ENCODE results near the gene WASHC4. TPM values are rescaled to one million over a fixed set of nuclear protein-coding genes. Genes with fewer than 3 reads are reported as not detected.
A peak's percentile ranks its signal among the peaks of the same experiment; 100 is the strongest.

WASHC4 gene
- total and polyA plus RNA-seq, 2 experiments from 2014 or later: 18.5 to 24.1 TPM

- no peaks in the 10 kb centered on the region for H3K4me1 ChIP-seq (ENCODE audit: low read depth)
- H3K9me3 ChIP-seq (ENCODE audit: low read depth): no peaks in the 10 kb centered on the region
- no peak overlapping the region for H3K4me3 ChIP-seq
- H3K27me3 ChIP-seq: no peaks in the 10 kb centered on the region
- H3K27ac ChIP-seq: no peak overlapping the region
- H3K36me3 ChIP-seq: peaks cover 16% of the 10 kb centered on the region
- no peak for DNase-seq (ENCODE audit: low read depth in 1 of 2, low spot score in 1 of 2)
- TF ChIP-seq CTCF (IDR thresholded peaks at IDR 0.05; ENCODE audit: low read depth, low read length): no peak
Measured at GRCh38 chr12:105204127-105204526, 96.6 kb downstream of the WASHC4 start.

- TF ChIP-seq CTCF (IDR thresholded peaks at IDR 0.05; ENCODE audit: low read depth, low read length): no peak
- peak in 1 of 2 donors; percentile 43 for DNase-seq (ENCODE audit: low read depth in 1 of 2, low spot score in 1 of 2)
- Histone ChIP-seq H3K9me3 (ENCODE audit: low read depth) (no peaks in the 10 kb centered on the region), H3K27me3 (no peaks in the 10 kb centered on the region), H3K36me3 (peaks cover 16% of the 10 kb centered on the region), H3K4me1 (ENCODE audit: low read depth) (no peaks in the 10 kb centered on the region), H3K27ac (no peak overlapping the region), H3K4me3 (no peak overlapping the region)
Measured at GRCh38 chr12:105204916-105205315, 97.4 kb downstream of the WASHC4 start.

DNA sequence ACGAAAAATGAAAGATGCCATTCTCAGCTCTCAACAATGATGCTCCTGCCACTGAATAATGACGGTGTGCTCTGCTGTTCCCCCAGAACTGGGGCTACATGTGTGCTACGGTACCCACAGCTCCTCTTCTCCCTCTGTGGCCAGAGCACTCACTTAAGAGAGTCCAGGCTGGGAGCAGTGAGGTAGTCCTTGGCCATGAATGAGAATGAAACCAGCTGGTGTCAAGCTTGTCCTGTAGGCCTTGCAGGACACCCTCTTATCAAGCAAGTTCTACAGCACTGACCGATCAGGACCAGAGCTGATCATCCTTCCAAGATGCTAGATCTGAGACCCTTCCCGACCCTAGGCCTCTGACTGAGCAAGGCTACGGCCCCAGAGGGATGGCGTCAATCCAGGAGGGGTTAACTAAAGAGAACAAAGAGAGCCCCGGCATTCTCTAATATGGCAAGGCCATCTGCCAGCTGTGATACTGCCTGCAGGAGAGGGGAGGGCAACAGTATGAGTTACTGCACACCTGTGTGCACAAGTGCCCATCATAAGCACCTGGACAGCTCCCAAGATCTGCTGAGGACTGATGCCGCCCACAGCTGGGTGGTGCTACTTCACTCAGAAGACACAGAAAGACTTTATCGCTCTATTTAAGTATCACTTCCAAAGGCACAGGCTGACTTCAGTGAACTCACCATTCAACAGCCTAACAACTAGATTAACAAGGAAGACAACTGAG lies 98.0 kb downstream of the WASHC4 start:
- no peaks in the 10 kb centered on the region for H3K9me3 ChIP-seq (ENCODE audit: low read depth)
- no peak for DNase-seq (ENCODE audit: low read depth in 1 of 2, low spot score in 1 of 2)
- H3K36me3 ChIP-seq: peaks cover 16% of the 10 kb centered on the region
- H3K27me3 ChIP-seq: no peaks in the 10 kb centered on the region
- no peak overlapping the region for H3K4me3 ChIP-seq
- no peak overlapping the region for H3K27ac ChIP-seq
- TF ChIP-seq CTCF (IDR thresholded peaks at IDR 0.05; ENCODE audit: low read depth, low read length): no peak
- H3K4me1 ChIP-seq (ENCODE audit: low read depth): no peaks in the 10 kb centered on the region

GRCh38 chr12:105206686-105207374 lies 99.3 kb downstream of the WASHC4 start:
- peak; percentile 17 to 31 for DNase-seq (ENCODE audit: low read depth in 1 of 2, low spot score in 1 of 2)
- H3K36me3 ChIP-seq: peaks cover 25% of the 10 kb centered on the region
- H3K9me3 ChIP-seq (ENCODE audit: low read depth): no peaks in the 10 kb centered on the region
- no peak overlapping the region for H3K27ac ChIP-seq
- no peaks in the 10 kb centered on the region for H3K4me1 ChIP-seq (ENCODE audit: low read depth)
- H3K4me3 ChIP-seq: no peak overlapping the region
- TF ChIP-seq CTCF (IDR thresholded peaks at IDR 0.05; ENCODE audit: low read depth, low read length): no peak
- no peaks in the 10 kb centered on the region for H3K27me3 ChIP-seq

DNA sequence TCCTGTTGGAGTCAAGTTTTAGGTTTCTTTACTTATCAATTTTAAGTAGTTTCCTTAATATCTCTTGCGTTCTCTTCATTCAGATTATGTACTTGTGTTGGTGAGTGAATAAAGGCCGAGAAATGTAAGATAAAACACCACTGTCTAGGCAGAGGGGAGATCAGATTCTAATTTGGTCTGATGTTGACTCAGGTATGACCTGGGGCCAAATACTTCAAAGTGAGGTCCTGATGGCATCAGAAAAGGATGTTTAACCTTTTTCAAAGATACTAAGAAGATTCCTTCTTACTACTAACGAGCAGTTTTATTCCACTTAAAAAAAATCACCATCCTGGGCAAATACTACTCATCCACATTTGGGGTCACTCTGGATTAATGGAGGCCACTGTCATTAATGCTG lies 101.6 kb downstream of the WASHC4 start:
- no peaks in the 10 kb centered on the region for H3K27me3 ChIP-seq
- no peak overlapping the region for H3K27ac ChIP-seq
- no peak for TF ChIP-seq CTCF (IDR thresholded peaks at IDR 0.05; ENCODE audit: low read depth, low read length)
- peaks cover 25% of the 10 kb centered on the region for H3K36me3 ChIP-seq
- no peaks in the 10 kb centered on the region for H3K9me3 ChIP-seq (ENCODE audit: low read depth)
- no peak overlapping the region for H3K4me3 ChIP-seq
- no peaks in the 10 kb centered on the region for H3K4me1 ChIP-seq (ENCODE audit: low read depth)
- DNase-seq (ENCODE audit: low read depth in 1 of 2, low spot score in 1 of 2): no peak
